Stimulated activated CD4-positive, alpha-beta T cell treated with anti-CD3 and anti-CD28 coated beads, TNF-alpha, amount 100 ng/mL, for 4 hours (primary cell): ENCODE measurements around the gene PARD3B.

ENCODE experiments used
- DNase-seq, 3 experiments: peaks; one replicate each; pipeline ENCODE4 v3.0.0-alpha.2; 2020; ENCODE audit warnings: low read depth in 3 of 3

Gene PARD3B

DNA sequence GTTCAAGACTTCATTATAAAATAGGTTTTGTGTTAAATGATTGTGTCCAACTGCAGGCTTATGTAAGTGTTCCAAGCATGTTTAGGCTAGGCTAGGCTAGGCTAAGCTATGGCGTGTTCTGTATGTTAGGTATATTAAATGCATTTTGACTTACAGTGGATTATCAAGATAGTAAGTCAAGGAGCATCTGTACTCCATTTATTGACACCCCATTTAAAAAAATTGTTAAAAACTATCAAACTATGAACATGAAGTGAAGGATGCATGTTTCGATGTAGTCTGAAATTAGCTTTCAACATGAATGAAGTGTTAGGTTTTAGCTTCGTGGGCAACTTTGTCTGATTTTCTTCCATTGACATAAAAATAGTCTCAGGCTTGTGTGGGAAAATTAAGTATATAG, 290.5 kb downstream of the PARD3B start:
- no peak for DNase-seq

DNA sequence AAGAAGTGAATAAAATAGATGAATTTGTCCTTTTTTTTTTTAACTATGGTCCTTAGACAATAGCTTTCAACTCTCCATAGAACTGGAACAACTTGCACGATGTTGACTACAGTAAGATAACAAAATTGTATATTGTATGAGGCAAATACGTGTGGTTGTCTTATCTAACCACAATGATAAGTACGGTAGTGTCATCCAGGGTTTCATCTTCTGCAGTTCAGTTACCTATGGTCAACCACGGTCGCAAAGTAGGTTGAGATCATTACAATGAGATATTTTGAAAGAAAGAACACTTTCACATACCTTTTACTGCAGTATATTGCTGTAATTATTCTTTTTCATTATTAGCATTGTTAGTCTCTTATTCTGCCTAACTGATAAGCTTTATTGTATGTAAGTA, 295.2 kb downstream of the PARD3B start:
- DNase-seq = no peak

DNA sequence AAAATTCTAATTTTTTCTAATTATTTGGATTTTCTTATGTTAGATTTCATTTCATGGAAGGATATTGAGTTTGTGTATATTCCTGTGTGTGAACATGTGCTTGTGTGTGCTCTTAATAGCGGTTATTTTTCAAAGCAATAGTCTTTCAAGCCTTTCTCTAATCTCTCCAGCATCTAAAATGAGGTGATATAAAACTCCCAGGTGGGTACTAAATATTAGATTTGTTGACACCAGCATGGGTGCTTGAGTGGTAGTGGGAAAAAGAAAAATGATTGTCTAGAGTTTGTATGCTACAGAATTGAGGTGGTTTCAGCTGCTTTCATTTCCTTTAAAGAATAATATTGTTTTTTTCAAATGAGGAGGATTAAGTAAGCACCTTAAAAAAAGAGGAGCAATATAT, 296.8 kb downstream of the PARD3B start:
- DNase-seq = no peak

DNA sequence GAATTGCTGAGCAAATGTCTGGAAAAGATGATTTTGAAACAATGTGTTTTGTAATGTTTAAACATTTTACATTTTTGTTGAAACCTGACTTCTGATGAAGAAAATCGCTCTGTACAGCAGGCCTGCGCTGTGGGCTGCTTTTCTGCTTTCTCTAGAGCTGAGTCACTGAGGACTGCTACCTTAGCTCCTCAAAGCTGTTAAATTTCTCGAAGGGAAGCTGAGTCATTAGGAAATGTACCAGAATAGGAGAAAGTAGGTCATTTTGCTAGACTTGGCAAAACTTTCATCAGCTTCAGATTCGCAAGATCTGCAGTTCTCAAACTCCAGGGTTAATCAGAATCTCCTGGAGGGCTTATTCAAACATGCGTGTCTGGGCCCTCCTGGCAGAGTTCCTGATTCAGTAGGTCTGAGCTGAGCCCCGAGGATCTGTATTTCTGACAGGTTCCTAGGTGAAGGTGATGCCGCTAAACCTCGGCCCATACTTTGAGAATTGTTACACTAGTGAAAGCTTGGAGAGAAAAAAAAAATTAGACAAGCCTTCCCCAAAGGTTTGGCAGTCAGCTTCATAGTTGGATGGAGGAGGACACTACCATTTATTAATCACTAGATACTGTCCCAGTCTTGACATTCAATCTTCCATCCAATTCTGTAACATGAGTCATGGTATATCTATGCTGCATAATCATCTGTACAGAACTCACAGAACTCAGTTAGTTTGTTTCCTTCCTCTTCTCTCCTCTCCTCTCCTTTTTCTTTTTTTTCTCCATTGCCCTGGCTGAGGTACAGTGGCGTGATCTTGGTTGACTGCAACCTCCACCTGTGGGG, 297.6 kb downstream of the PARD3B start:
- no peak for DNase-seq

DNA sequence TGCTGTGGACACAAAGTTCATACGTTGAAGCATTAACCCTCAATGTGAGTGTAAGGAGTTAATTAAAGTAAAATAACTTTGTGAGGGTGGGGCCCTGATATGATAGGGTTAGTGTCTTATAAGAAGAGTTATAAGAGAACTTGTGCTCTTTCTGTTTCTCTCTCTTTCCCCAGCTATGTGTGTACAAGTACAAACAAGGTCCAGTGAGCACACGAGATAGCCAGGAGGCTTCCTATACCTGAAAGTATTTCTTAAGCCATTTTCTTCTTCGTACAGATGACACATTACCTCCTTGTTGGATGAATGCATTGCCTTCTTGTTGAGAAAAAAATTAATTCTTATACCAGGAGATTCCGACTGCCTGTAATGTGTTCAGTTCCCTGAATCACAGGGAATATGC, 301.2 kb downstream of the PARD3B start:
- DNase-seq = no peak

DNA sequence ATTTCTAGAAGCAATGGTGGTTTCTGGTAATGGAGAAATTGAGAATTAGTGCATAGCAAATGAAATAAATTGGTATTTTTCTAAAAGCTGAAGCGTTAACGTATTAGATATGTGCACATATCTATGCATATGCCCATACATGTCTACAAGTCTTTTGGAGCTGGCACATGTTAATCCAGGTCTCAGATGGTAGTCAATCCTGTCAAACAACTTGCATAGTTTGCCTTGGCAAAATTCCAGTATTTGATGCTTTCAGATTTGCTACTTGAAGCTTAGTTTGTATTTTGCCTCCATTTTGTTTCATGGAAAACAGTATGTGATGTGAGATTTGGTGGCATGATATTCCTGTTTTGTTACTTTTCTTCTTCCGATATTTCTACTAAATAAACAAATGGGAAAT, 304.6 kb downstream of the PARD3B start:
- DNase-seq = no peak

DNA sequence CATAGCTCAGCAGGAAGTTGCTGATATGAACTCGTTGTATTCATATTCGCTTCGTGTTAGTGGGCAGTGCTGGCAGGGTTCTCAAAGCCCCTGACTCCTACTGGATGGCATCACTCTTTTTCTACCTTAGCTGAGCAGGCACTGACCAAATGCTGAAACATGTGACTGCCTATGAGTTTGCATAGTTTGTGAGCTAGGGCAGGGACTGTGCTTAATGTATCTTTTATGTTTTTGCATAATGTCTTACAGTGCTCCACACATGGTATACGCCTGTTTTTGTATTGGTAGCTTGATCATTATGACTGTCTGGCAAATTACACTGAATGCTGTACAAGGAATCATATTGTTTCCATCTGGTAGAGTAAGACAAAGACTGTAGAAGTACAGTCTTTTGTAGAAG, 305.3 kb downstream of the PARD3B start:
- no peak for DNase-seq

DNA sequence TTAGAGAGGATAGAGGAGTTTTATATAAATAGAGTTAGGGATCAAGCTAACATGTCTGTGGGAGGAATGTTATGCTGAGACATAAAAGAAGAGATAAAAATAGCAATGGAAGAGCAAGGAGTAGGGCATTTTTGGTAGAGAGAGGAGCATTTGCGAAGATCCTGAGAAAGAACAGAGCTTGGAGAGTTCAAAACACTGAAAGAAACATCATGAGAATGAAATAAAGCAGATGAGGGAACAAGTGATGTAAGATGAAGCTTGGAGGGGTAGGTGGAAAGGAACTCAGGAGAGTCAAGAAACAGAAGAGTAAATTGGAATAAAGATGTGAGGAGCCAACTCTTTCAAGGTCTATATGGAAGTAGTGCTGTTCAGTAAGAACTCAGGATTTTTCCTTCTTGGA, 308.6 kb downstream of the PARD3B start:
- no peak for DNase-seq

DNA sequence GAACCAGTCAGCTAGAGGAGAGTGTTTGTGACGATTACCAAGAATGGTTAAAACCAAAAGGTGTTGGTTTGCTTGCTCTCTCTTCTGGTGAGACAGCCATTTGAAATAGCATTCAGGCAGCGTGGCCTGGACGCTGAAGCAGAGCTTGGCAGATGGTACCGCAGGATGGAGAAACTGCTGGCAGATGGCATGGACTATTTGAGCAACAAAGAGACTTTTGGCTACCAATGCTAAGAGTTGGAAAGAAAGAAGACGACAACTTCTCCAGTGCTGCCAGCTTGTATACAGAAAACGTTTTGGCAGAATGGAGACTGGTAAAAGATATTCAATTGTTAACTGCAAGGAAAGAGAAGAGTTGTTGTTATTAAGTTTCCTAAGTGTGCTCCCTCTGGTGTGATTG, 315.0 kb downstream of the PARD3B start:
- no peak for DNase-seq

DNA sequence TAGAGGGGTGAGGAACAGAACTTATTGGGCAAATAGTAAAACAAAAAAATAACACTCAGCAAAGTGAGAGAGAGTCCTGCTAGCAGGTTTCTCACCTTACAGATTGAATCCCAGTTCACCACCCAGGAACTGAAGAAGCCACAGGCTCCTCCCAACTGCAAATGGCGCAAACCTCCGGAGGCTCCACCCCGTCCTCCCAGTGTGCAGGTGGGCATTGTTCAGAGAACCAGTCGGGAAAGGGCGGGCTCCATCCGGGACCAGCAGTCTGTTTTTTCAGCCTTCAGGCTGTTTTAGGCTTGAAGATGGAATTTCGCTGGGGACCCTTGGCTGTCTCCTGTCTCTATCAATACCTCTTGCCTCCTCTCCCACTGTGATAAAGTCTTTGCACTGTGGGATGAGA, 317.5 kb downstream of the PARD3B start:
- DNase-seq = no peak

DNA sequence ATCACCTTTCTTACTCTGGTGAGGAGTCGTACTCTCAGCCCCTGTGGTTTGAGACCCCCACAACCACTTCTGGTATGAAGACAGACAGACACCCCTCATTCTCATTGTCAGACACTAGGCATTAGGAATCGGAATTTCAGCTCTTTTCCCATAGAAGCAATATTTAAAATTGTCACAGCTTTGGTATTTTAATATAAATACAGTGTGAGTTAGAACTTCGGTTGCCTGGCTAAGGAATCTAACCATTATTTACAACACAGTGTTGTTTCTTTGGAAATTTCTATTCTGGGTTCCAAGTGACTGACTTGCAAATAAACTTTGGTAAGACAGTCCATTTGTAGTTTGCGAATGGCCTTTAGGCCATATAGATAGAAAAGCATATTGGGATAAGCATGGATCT, 318.1 kb downstream of the PARD3B start:
- no peak for DNase-seq

DNA sequence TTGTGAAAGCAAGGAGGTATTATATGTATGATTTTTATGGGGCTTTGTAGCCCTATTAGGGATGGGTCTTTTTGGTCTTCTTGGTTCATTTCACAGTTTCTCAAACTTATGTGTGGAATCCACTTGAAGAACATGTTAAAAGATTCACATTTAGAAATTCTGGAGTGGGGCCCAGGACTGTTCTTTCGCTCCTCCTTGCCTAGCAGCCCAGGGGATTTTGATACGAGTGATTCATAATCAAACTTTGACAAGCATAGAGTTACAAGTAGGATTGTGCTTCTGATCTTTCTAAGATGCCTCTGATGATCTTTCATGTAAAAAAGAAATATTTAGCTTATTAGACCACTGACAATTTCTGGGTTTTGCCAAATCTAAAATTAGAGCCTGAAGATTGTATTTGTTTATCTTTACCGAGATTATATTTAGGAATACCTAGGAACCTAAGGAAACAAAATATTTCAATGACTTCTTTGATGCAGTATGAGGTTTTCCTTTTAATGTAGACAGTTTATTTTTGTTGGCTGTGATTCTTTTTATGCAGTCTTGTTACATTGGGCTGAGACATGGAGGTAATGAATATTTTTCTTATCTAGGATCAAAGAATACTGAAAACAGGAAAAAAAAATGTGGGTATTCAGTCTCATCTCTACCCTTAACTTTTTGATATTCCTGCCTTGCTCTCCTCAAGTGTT, 324.0 kb downstream of the PARD3B start:
- no peak for DNase-seq

DNA sequence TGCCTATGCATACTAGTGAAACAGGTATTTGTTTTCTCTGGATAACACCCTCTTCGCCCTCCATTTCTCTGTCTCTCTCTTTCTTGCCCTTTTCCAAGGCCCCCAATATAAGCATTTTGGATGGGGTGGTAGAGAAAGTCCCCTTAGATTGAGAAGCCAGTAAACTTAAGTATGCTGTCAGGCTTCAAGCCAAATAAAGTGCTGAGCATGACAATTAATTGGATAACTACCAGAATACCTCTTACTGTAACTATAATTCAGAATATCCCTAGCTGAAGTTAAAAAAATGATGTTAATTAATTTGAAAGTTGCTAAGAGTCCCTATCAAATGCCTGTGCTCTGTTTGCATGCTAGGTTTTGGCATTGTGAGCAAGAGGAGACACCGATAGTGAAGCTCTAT, 324.8 kb downstream of the PARD3B start:
- DNase-seq = no peak

DNA sequence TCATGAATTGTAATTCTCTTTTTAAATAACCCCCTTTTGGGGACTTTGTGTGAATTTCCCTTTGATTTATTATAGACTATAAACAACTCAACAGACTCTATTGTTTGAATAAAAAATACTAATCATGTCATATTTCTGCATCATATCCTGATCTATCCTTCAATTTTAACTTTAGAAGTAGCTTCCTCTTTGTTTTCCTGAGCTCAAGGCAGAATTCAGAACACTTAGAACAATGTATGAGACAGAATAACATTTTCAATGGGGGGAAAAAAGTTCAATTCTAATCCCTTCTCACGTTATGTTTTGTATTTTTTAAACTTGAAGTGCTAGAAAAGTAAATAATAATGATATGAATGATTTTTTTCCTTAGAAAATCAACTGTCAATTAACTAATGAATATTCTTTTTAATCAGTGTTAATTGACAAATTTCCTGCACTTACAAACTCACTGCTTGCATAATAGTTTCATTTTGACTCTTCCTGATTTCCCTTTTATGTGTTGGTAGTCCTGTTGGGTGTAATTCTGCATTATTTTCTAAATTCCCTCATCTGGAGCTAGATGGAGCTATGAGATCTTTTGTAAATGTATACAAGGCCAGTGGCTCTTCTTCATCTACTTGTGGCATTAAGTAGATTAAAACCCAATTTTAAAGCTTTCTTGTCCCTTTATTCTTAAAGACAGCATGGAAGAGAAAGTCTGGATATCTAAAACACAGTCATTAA, 326.1 kb downstream of the PARD3B start:
- DNase-seq = no peak

DNA sequence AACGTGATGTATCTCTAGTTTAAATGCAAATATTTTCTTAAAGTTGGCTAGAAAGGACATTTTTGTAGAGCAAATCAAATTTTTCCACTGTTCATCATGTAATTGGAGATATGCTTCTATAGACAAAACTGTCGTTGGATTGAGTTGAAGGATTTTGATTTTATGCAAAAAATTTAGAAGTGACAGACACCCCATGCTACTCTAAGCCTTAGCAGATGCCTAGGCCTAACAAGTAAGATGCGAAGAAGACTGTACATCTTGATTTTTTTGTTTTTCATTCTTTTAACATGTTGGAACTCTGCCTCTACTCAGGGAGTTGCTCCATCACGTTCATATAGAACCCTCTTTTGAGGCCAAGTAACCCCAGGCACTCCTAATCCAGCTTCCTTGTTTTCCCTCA, 331.0 kb downstream of the PARD3B start:
- no peak for DNase-seq

DNA sequence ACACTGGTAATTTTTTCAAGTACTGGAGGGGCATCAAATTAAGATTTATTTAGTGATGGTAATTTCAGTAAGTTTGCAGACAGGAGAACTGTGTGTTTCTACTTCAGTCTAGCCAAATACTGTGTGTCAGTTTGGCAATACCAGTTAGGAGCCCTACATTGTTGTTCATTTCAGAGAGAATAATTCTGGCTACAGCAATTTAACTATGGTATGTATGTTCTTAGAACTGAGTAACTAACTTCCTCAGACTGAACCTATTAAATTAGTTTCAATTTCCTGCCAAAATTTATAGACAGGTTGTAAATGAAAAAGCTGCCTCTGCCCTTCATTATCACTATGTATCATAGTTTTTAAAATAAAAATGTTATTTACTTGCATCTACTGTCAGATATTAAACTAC, 332.4 kb downstream of the PARD3B start:
- DNase-seq = no peak

DNA sequence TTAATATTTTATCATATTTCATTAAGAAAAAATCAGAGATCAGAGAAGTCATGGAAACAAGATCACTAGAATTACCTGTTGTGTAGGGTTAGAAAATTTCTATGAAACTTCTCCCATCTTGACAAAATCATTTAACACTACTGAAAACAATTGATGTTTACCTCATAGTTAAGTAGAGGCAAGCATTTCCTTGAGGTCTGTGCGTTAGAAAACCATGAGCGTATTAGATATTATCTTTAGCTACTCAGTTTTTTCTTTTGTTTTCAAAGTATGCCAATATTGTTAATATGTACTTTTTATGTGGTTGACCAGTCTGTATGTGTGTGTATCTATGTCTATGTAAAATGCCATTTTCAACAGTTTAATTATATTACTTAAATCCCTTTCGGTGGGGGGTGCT, 335.7 kb downstream of the PARD3B start:
- no peak for DNase-seq

DNA sequence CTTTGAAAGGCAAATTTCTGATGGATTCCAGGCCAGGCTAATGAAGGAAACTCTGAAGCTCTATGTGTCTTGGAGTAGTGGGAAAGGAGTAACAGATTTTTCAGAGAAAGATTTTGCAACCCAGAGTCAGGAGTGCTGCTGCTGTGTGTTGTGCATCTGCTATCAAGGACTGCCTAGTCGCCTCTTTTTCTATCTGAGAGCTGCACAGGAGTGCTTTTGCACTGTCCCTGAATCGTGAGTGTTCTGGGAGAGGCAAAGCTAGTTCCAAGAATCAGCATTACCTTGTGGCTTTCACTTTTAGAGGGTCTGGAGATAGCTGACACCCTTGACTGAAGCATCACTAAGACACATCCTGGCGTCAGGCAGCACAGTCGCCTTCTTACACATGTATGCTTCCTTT, 336.4 kb downstream of the PARD3B start:
- no peak for DNase-seq

DNA sequence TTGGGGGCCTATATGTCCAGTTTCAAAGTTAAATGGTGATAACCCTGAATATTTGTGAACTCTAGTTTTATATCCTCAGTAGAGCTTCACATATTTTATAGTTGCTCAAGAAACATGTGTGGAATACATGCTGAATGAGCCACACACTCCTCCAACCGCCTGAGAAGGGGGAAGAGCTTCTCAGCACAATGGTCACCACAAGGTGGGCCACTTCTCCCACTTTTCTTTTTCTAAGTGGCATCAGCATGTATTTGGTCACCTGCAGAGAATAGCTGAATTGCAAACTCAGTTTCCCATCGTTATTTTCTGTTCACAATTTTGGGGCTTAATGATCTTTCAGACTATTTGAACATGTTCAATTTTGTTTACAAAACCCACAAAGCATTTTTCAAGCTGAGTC, 340.5 kb downstream of the PARD3B start:
- no peak for DNase-seq

DNA sequence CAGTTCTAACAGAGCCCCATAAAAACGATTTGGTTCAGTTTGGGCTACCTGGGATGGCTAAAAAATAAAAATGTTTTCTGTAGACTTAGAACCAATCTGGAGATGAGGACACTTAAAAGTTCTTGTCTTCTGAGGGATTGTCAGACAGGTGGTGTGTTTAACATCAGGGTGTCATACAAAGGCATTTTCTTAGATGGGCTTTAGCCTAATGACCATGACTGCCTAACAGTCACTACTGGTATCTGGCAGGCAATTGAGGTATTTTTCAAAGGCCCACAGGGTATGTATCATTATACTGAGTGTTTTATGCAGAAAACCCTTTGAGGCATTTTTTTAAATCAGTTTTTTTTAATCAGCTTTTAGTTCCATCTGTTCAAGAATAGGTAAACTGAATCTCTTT, 341.4 kb downstream of the PARD3B start:
- DNase-seq = no peak

DNA sequence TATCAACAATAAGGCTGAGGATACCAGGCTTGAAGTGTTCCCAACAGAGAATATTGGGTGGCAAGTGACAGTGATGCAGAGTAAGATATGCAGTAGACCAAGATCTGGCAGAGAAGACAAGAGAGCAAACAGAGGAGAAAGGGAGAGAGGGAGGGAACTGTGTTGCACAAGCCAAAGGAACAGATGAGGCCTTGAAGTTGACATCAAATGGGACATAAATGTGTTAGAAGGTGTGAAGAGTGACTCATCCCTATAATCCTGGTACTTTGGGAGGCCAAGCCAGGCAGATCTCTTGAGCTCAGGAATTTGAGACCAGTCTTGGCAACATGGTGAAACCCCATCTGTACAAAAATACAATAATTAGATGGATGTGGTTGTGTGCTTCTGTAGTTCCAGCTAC, 342.9 kb downstream of the PARD3B start:
- no peak for DNase-seq

DNA sequence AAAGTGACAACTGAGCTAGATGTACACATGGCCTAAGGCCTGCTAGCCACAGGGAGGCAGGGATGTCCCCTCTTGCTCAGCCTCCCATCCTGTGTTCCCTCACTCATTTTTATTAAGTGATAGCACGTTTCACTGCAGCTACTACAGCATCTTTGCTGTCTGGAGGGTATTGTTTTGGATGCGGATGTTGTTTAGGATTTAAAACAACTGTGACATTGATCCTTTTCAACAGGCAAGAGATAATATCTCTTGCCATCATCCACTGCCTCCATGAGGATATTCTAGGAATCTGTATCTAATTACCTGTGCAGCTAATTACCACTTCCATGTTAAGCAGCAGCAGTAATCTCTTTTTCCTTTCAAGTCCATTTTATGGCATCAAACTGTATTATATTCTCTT, 345.4 kb downstream of the PARD3B start:
- no peak for DNase-seq

DNA sequence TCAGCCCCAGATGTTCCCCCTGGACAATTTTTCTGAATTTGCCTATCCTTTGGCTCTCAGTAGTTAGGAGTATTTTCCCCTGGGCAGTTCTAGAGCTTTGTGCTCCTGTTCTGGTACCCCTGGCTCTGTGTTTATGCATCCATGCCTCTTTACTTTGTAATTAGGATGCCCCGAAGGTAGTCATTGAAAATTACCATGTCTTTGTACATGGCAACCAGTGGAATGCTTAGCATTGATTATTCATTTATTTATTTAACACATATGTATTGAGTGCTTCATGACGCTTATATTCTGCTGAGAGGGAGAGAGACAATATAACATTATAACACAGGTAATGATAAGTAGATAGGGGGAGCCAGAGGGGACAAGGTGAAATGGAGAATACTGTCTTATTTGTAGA, 346.5 kb downstream of the PARD3B start:
- DNase-seq = no peak
